Naive thymus-derived CD8-positive, alpha-beta T cell (primary cell): Measurements from ENCODE around the gene RMND1. TPM values are rescaled to one million over a fixed set of nuclear protein-coding genes. Genes with fewer than 3 reads are reported as not detected.
"Not testable (repeated sequence)": the region's sequence is repeated elsewhere in the genome, so short reads cannot be mapped to it uniquely, and the experiment has no call there.

Experiments used
- ATAC-seq, 2 donors: fragments of 150-1000 bp; cut with Tn5 transposase in 1 of 2; sonication (Bioruptor Pico), chemical (Tn5 transposase) in 1 of 2; 1 replicate in 1 of 2; 2 replicates in 1 of 2; pipeline ENCODE4 v1.10.0; 2021; ENCODE audit warnings: mild to moderate bottlenecking in 2 of 2, moderate library complexity in 2 of 2
- POLR2A ChIA-PET: fragments of 350-600 bp; sonication (Branson Sonifier 250); formaldehyde crosslinking; loops from one replicate; lab custom pipeline; 2021; ENCODE audit warnings: antibody characterized with exemption; lab: Charles Lee
- DNase-seq, 10 donors: peaks; one replicate each; pipeline versions ENCODE4 v3.0.0 to v3.0.0-alpha.2; 2020 to 2022
- H3K27ac Mint-ChIP-seq, 10 donors: one replicate each; pipeline ENCODE4 v1.8.0; 2020 to 2022; ENCODE audit warnings: mild to moderate bottlenecking in 10 of 10, mixed read lengths in 10 of 10, moderate library complexity in 4 of 10, inconsistent platforms in 1 of 10
- H3K27me3 Mint-ChIP-seq, 5 donors: one replicate each; pipeline ENCODE4 v1.8.0; 2021 to 2022; ENCODE audit warnings: mixed read lengths in 5 of 5
- H3K36me3 Mint-ChIP-seq, 3 donors: one replicate each; pipeline ENCODE4 v1.8.0; 2020 to 2022; ENCODE audit warnings: mixed read lengths in 3 of 3, mild to moderate bottlenecking in 2 of 3, inconsistent platforms in 1 of 3
- H3K4me1 Mint-ChIP-seq, 4 donors: one replicate each; pipeline ENCODE4 v1.8.0; 2021 to 2022; ENCODE audit warnings: mixed read lengths in 4 of 4
- H3K4me3 Mint-ChIP-seq, 10 donors: one replicate each; pipeline ENCODE4 v1.8.0; 2020 to 2022; ENCODE audit warnings: mild to moderate bottlenecking in 10 of 10, mixed read lengths in 10 of 10, moderate library complexity in 6 of 10, inconsistent platforms in 1 of 10
- H3K9me3 Mint-ChIP-seq, 9 donors: one replicate each; pipeline ENCODE4 v1.8.0; 2020 to 2022; ENCODE audit warnings: mixed read lengths in 9 of 9, mild to moderate bottlenecking in 3 of 9, inconsistent platforms in 1 of 9, moderate library complexity in 1 of 9
- polyA plus RNA-seq, 3 donors: library from polyadenylated mRNA; unstranded; fragments of 300-500 nt; fragmentation: Illumina TruSeq; gene quantifications; one replicate each; pipeline ENCODE4 v1.2.3, GENCODE V29; 2021
- total RNA-seq, 8 experiments: library from RNA in 2 of 8; stranded (reverse) in 2 of 8; gene quantifications; one replicate each; pipeline ENCODE4 v1.2.3 and lab custom pipeline; 2021 to 2026

Gene RMND1
- total and polyA plus RNA-seq, 5 experiments from 2014 or later = 7.7 to 18.3 (median 13.9) TPM

GRCh38 chr6:151390276-151390850, 61.6 kb downstream of the RMND1 start:
- peak overlapping the region; percentile 53 to 93 (median 86) for H3K27ac Mint-ChIP-seq
- ATAC-seq = peak; percentile 77 to 78
- peaks cover 0 to 11% (median 0%) of the 10 kb centered on the region in 3 donors for H3K36me3 Mint-ChIP-seq
- H3K4me1 Mint-ChIP-seq = peaks cover 21 to 74% (median 52%) of the 10 kb centered on the region in 4 donors
- peak; percentile 90 to 99 (median 98) for DNase-seq
- H3K9me3 Mint-ChIP-seq = peaks cover 0 to 4% (median 0%) of the 10 kb centered on the region in 9 donors
- H3K4me3 Mint-ChIP-seq = peak overlapping the region; percentile 66 to 97 (median 84)
- POLR2A ChIA-PET = interaction anchor here (0.6 to 3.9 kb wide), 24 partner anchors 10 to 1642 kb away, joined by 3 to 49 read pairs (median 5); partner anchors contain the start of genes FBXO5, MTHFD1L and RMND1
- no peaks in the 10 kb centered on the region for H3K27me3 Mint-ChIP-seq

- POLR2A ChIA-PET = interaction anchor here (0.6 to 3.9 kb wide), 24 partner anchors 9 to 1593 kb away, joined by 3 to 49 read pairs (median 6); partner anchors contain the start of genes FBXO5, MTHFD1L and RMND1
- ATAC-seq = peak; percentile 68
- DNase-seq = peak in 2 of 10 donors; percentile 17 to 82
- peaks cover 21 to 74% (median 52%) of the 10 kb centered on the region in 4 donors for H3K4me1 Mint-ChIP-seq
- peaks cover 0 to 4% (median 0%) of the 10 kb centered on the region in 9 donors for H3K9me3 Mint-ChIP-seq
- no peaks in the 10 kb centered on the region for H3K27me3 Mint-ChIP-seq
- H3K36me3 Mint-ChIP-seq = peaks cover 0 to 9% (median 0%) of the 10 kb centered on the region in 3 donors
- peak overlapping the region; percentile 85 to 98 (median 96) for H3K27ac Mint-ChIP-seq
- peak overlapping the region; percentile 88 to 96 (median 92) for H3K4me3 Mint-ChIP-seq
These were observed 62.2 kb downstream of the RMND1 start for GRCh38 chr6:151389618-151390275.

GRCh38 chr6:151388997-151389617, 62.8 kb downstream of the RMND1 start:
- Mint-ChIP-seq H3K27me3 (no peaks in the 10 kb centered on the region), H3K4me3 (peak overlapping the region; percentile 88 to 96 (median 92)), H3K27ac (peak overlapping the region; percentile 85 to 98 (median 96)), H3K4me1 (peaks cover 24 to 74% (median 52%) of the 10 kb centered on the region in 4 donors), H3K36me3 (peaks cover 0 to 12% (median 0%) of the 10 kb centered on the region in 3 donors), H3K9me3 (peaks cover 0 to 4% (median 0%) of the 10 kb centered on the region in 9 donors)
- no peak for ATAC-seq
- DNase-seq = no peak
- POLR2A ChIA-PET = interaction anchor here (0.6 to 3.9 kb wide), 18 partner anchors 8 to 1594 kb away, joined by 3 to 49 read pairs (median 7); partner anchors contain the start of genes FBXO5 and RMND1

- no peaks in the 10 kb centered on the region for H3K27me3 Mint-ChIP-seq
- no peak for DNase-seq
These were observed 63.7 kb downstream of the RMND1 start for GRCh38 chr6:151388236-151388635.

GRCh38 chr6:151387175-151387970, 64.6 kb downstream of the RMND1 start:
- Mint-ChIP-seq H3K4me3 (peak overlapping the region in 2 of 10 donors; percentile 10 to 25), H3K36me3 (peaks cover 0 to 11% (median 0%) of the 10 kb centered on the region in 3 donors), H3K27ac (peak overlapping the region in 9 of 10 donors; percentile 63 to 93 (median 80)), H3K27me3 (no peaks in the 10 kb centered on the region), H3K9me3 (peaks cover 0 to 4% (median 0%) of the 10 kb centered on the region in 9 donors), H3K4me1 (peaks cover 14 to 61% (median 41%) of the 10 kb centered on the region in 4 donors)
- POLR2A ChIA-PET = interaction anchor here (1.5 to 3.9 kb wide), 2 partner anchors 10 to 13 kb away, joined by 3 to 40 read pairs; no protein-coding TSS in a partner anchor
- no peak for ATAC-seq
- no peak for DNase-seq

More at GRCh38 chr6:151388236-151388635, 63.7 kb downstream of the RMND1 start:
- peaks cover 0 to 7% (median 0%) of the 10 kb centered on the region in 3 donors for H3K36me3 Mint-ChIP-seq
- H3K4me1 Mint-ChIP-seq = peaks cover 20 to 70% (median 48%) of the 10 kb centered on the region in 4 donors
- ATAC-seq = no peak
- H3K4me3 Mint-ChIP-seq = peak overlapping the region in 6 of 10 donors; percentile 39 to 93 (median 57)
- POLR2A ChIA-PET = interaction anchor here (1.1 to 3.9 kb wide), 3 partner anchors 11 to 61 kb away, joined by 3 to 40 read pairs (median 3); no protein-coding TSS in a partner anchor
- peak overlapping the region in 9 of 10 donors; percentile 60 to 96 (median 87) for H3K27ac Mint-ChIP-seq
- H3K9me3 Mint-ChIP-seq = peaks cover 0 to 4% (median 0%) of the 10 kb centered on the region in 9 donors

- H3K27ac Mint-ChIP-seq = peak overlapping the region; percentile 17 to 87 (median 54)
- DNase-seq = no peak
- POLR2A ChIA-PET = interaction anchor here (0.6 to 1.3 kb wide), 2 partner anchors 10 to 12 kb away, joined by 4 to 7 read pairs; no protein-coding TSS in a partner anchor
- ATAC-seq = no peak
- peaks cover 20 to 69% (median 52%) of the 10 kb centered on the region in 4 donors for H3K4me1 Mint-ChIP-seq
- no peaks in the 10 kb centered on the region for H3K9me3 Mint-ChIP-seq
- H3K27me3 Mint-ChIP-seq = no peaks in the 10 kb centered on the region
- peaks cover 0 to 11% (median 0%) of the 10 kb centered on the region in 3 donors for H3K36me3 Mint-ChIP-seq
- peak overlapping the region in 3 of 10 donors; percentile 3 to 34 (median 30) for H3K4me3 Mint-ChIP-seq
These were observed 66.7 kb downstream of the RMND1 start for GRCh38 chr6:151385177-151385576.

GRCh38 chr6:151384151-151384550, 67.8 kb downstream of the RMND1 start:
- H3K9me3 Mint-ChIP-seq = no peaks in the 10 kb centered on the region
- no peaks in the 10 kb centered on the region for H3K27me3 Mint-ChIP-seq
- no peak for DNase-seq
- H3K4me3 Mint-ChIP-seq = peak overlapping the region in 5 of 10 donors; percentile 0 to 44 (median 14)
- H3K36me3 Mint-ChIP-seq = peaks cover 0 to 11% (median 0%) of the 10 kb centered on the region in 3 donors
- ATAC-seq = no peak
- peak overlapping the region in 7 of 10 donors; percentile 17 to 83 (median 45) for H3K27ac Mint-ChIP-seq
- peaks cover 25 to 72% (median 58%) of the 10 kb centered on the region in 4 donors for H3K4me1 Mint-ChIP-seq
- POLR2A ChIA-PET = no interaction called here

- not testable (repeated sequence) for DNase-seq, H3K4me3 Mint-ChIP-seq, H3K27me3 Mint-ChIP-seq, H3K9me3 Mint-ChIP-seq, ATAC-seq
- Mint-ChIP-seq H3K27ac (peak overlapping the region in 2 of 10 donors; percentile 11 to 72), H3K36me3 (peaks cover 0 to 11% (median 0%) of the 10 kb centered on the region in 3 donors), H3K4me1 (peaks cover 32 to 71% (median 65%) of the 10 kb centered on the region in 4 donors)
- POLR2A ChIA-PET = interaction anchor here (0.7 to 3.2 kb wide), 2 partner anchors 8 to 1650 kb away, joined by 4 to 14 read pairs; partner anchors contain the start of gene ZBTB2
These were observed 69.3 kb downstream of the RMND1 start for GRCh38 chr6:151382631-151383030.

GRCh38 chr6:151381722-151382121, 70.2 kb downstream of the RMND1 start:
- Mint-ChIP-seq H3K4me3 (peak overlapping the region in 8 of 10 donors; percentile 3 to 81 (median 20)), H3K27ac (peak overlapping the region in 8 of 10 donors; percentile 1 to 97 (median 65)), H3K9me3 (no peaks in the 10 kb centered on the region), H3K36me3 (peaks cover 0 to 11% (median 0%) of the 10 kb centered on the region in 3 donors), H3K27me3 (no peaks in the 10 kb centered on the region), H3K4me1 (peaks cover 34 to 70% (median 62%) of the 10 kb centered on the region in 4 donors)
- ATAC-seq (no peak), DNase-seq (no peak)
- POLR2A ChIA-PET = interaction anchor here (3.2 kb wide), 1 partner anchor 9 kb away, joined by 14 read pairs; the partner anchor contains the start of gene ZBTB2

- peaks cover 0 to 11% (median 0%) of the 10 kb centered on the region in 3 donors for H3K36me3 Mint-ChIP-seq
- ATAC-seq (peak; percentile 6 to 22), DNase-seq (no peak)
- peaks cover 39 to 75% (median 68%) of the 10 kb centered on the region in 4 donors for H3K4me1 Mint-ChIP-seq
- H3K27ac Mint-ChIP-seq = peak overlapping the region; percentile 92 to 98 (median 96)
- peak overlapping the region; percentile 77 to 94 (median 84) for H3K4me3 Mint-ChIP-seq
- H3K27me3 Mint-ChIP-seq = no peaks in the 10 kb centered on the region
- no peaks in the 10 kb centered on the region for H3K9me3 Mint-ChIP-seq
- POLR2A ChIA-PET = interaction anchor here (3.2 kb wide), 1 partner anchor 9 kb away, joined by 14 read pairs; the partner anchor contains the start of gene ZBTB2
These were observed 71.1 kb downstream of the RMND1 start for GRCh38 chr6:151380848-151381205.
